Measurements from ENCODE around the gene SSR1. TPM values are rescaled to one million over a fixed set of nuclear protein-coding genes. Genes with fewer than 3 reads are reported as not detected.
A peak's percentile ranks its signal among the peaks of the same experiment; 100 is the strongest.

Gene SSR1
- total and polyA plus RNA-seq, 2 of the 13 experiments (the other 11 are each of a cell fraction or from before 2014, with no cell fraction given): 203 to 243 TPM

DNA sequence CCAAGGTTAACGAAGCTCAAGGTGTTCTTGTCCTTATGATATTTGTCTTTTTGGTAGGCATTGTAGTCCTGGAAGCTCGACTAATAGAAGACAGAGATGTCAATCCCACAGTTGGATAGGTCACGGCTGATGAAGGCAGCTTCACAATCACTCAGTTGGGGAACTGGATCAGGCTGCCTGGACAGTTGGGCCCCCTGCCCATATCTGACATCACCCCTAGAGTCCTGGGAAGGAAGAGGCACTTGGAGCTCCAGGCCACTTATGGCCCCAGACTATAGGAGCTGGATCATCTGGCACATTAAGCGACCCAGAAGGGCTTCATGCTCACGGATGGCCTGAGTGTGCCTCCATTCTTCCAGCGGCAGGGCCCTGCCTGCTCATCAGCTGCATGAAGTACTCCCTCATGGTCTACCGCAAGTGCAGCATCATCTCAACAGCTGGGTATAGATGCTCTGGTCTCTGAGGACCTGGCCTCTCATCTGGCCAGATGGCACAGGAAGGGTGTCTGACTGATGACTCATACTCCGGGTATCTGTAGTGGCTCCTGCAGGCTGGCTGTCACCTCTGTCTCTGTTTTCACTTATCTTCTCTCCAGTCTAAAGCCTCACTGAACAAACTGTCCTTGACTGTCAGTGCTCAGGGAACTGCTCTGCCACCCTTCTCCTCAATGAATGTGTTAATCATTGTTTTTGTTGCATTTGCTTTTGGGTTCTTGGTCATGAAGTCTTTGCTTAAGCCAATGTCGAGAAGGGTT is 29.2 kb upstream of the SSR1 start (continued):
- TF ChIP-seq, protein P1, sequence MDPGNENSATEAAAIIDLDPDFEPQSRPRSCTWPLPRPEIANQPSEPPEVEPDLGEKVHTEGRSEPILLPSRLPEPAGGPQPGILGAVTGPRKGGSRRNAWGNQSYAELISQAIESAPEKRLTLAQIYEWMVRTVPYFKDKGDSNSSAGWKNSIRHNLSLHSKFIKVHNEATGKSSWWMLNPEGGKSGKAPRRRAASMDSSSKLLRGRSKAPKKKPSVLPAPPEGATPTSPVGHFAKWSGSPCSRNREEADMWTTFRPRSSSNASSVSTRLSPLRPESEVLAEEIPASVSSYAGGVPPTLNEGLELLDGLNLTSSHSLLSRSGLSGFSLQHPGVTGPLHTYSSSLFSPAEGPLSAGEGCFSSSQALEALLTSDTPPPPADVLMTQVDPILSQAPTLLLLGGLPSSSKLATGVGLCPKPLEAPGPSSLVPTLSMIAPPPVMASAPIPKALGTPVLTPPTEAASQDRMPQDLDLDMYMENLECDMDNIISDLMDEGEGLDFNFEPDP (CRISPR knock-in tag; conservative IDR thresholded peaks at IDR 0.05): no peak
- peak; percentile 100 for TF ChIP-seq FOSL2 (CRISPR knock-in tag; IDR thresholded peaks at IDR 0.05)
- no peak for TF ChIP-seq MZF1 (CRISPR knock-in tag; IDR thresholded peaks at IDR 0.05; ENCODE audit: borderline replicate concordance)
- TF ChIP-seq ZFP36 (IDR thresholded peaks at IDR 0.05; ENCODE audit: borderline replicate concordance, low read depth, low read length, partially characterized antibody): peak; percentile 67
- TF ChIP-seq, protein P2, sequence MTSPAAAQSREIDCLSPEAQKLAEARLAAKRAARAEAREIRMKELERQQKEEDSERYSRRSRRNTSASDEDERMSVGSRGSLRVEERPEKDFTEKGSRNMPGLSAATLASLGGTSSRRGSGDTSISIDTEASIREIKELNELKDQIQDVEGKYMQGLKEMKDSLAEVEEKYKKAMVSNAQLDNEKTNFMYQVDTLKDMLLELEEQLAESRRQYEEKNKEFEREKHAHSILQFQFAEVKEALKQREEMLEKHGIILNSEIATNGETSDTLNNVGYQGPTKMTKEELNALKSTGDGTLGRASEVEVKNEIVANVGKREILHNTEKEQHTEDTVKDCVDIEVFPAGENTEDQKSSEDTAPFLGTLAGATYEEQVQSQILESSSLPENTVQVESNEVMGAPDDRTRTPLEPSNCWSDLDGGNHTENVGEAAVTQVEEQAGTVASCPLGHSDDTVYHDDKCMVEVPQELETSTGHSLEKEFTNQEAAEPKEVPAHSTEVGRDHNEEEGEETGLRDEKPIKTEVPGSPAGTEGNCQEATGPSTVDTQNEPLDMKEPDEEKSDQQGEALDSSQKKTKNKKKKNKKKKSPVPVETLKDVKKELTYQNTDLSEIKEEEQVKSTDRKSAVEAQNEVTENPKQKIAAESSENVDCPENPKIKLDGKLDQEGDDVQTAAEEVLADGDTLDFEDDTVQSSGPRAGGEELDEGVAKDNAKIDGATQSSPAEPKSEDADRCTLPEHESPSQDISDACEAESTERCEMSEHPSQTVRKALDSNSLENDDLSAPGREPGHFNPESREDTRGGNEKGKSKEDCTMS (CRISPR knock-in tag; conservative IDR thresholded peaks at IDR 0.05): no peak
- peak; percentile 60; the same call in 1 of the 2 replicates for TF ChIP-seq CREB1 (IDR thresholded peaks at IDR 0.05)
- no peak for TF ChIP-seq CREB1 (CRISPR knock-in tag; IDR thresholded peaks at IDR 0.05)
- TF ChIP-seq, protein P3, sequence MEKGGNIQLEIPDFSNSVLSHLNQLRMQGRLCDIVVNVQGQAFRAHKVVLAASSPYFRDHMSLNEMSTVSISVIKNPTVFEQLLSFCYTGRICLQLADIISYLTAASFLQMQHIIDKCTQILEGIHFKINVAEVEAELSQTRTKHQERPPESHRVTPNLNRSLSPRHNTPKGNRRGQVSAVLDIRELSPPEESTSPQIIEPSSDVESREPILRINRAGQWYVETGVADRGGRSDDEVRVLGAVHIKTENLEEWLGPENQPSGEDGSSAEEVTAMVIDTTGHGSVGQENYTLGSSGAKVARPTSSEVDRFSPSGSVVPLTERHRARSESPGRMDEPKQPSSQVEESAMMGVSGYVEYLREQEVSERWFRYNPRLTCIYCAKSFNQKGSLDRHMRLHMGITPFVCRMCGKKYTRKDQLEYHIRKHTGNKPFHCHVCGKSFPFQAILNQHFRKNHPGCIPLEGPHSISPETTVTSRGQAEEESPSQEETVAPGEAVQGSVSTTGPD (CRISPR knock-in tag; IDR thresholded peaks at IDR 0.05): no peak
- no peak for TF ChIP-seq PHF21A (CRISPR knock-in tag; IDR thresholded peaks at IDR 0.05)
- peak; percentile 89 for TF ChIP-seq PPARG (CRISPR knock-in tag; conservative IDR thresholded peaks at IDR 0.05)
- TF ChIP-seq RAD51 (IDR thresholded peaks at IDR 0.05; ENCODE audit: borderline replicate concordance): no peak
- peak; percentile 62; the same call in 1 of the 2 replicates for TF ChIP-seq MEIS1 (CRISPR knock-in tag; IDR thresholded peaks at IDR 0.05; ENCODE audit: borderline replicate concordance)
- TF ChIP-seq, protein P4, sequence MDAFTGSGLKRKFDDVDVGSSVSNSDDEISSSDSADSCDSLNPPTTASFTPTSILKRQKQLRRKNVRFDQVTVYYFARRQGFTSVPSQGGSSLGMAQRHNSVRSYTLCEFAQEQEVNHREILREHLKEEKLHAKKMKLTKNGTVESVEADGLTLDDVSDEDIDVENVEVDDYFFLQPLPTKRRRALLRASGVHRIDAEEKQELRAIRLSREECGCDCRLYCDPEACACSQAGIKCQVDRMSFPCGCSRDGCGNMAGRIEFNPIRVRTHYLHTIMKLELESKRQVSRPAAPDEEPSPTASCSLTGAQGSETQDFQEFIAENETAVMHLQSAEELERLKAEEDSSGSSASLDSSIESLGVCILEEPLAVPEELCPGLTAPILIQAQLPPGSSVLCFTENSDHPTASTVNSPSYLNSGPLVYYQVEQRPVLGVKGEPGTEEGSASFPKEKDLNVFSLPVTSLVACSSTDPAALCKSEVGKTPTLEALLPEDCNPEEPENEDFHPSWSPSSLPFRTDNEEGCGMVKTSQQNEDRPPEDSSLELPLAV (CRISPR knock-in tag; conservative IDR thresholded peaks at IDR 0.05; ENCODE audit: low read depth): no peak
- TF ChIP-seq, protein P5, sequence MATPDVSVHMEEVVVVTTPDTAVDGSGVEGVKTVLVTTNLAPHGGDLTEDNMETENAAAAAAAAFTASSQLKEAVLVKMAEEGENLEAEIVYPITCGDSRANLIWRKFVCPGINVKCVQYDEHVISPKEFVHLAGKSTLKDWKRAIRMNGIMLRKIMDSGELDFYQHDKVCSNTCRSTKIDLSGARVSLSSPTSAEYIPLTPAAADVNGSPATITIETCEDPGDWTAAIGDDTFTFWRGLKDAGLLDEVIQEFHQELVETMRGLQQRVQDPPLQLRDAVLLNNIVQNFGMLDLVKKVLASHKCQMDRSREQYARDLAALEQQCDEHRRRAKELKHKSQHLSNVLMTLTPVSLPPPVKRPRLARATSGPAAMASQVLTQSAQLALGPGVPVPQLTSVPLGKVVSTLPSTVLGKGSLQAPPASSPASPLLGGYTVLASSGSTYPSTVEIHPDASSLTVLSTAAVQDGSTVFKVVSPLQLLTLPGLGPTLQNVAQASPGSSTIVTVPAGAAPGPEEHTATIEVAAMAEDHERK (CRISPR knock-in tag; IDR thresholded peaks at IDR 0.05; ENCODE audit: low read depth): no peak
- TF ChIP-seq SETDB1 (CRISPR knock-in tag; IDR thresholded peaks at IDR 0.05; ENCODE audit: borderline replicate concordance): no peak
- TF ChIP-seq, protein P6, sequence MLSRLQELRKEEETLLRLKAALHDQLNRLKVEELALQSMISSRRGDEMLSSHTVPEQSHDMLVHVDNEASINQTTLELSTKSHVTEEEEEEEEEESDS (CRISPR knock-in tag; IDR thresholded peaks at IDR 0.05; ENCODE audit: borderline replicate concordance): no peak
- no peak for TF ChIP-seq ZBTB42 (CRISPR knock-in tag; IDR thresholded peaks at IDR 0.05)
- TF ChIP-seq, protein P7, sequence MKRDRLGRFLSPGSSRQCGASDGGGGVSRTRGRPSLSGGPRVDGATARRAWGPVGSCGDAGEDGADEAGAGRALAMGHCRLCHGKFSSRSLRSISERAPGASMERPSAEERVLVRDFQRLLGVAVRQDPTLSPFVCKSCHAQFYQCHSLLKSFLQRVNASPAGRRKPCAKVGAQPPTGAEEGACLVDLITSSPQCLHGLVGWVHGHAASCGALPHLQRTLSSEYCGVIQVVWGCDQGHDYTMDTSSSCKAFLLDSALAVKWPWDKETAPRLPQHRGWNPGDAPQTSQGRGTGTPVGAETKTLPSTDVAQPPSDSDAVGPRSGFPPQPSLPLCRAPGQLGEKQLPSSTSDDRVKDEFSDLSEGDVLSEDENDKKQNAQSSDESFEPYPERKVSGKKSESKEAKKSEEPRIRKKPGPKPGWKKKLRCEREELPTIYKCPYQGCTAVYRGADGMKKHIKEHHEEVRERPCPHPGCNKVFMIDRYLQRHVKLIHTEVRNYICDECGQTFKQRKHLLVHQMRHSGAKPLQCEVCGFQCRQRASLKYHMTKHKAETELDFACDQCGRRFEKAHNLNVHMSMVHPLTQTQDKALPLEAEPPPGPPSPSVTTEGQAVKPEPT (CRISPR knock-in tag; IDR thresholded peaks at IDR 0.05; ENCODE audit: low read depth): no peak
